UCSD-AML1 (cell line): ENCODE measurements around the gene SLC38A3.

Experiments
- DNase-seq: peaks from one replicate; lab custom pipeline; 2025; ENCODE audit not compliant: unreplicated experiment; lab: John Stamatoyannopoulos, UW

The SLC38A3 gene

GRCh38 chr3:50204804-50205412, at the start of gene SLC38A3:
Gene SLC38A3, plus strand, starts transcription at chr3:50205271. Its CDS starts 8,929 bp downstream, at chr3:50214200.
- no peak for DNase-seq

DNA sequence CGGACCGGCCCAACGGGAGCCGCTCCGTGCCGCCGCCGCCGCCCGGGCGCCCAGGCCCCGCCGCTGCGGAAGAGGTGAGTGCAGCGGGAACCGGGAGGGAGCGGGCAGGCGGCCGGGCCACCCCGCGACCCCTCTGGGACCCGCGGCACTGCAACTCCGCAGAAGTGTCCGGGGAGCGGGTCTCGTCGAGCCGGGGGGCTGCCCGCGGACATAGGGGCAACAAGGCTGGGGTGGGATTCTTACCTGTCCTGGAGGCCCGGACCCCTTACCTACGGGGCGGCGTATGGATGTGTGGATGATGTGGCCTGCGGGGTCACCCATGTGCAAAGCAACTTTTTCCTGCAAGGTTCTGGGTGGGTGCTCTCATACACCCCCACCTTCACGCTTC, 49.6 kb upstream of the SLC38A3 start:
- no peak for DNase-seq

- DNase-seq, result peak; percentile 29
Measured at GRCh38 chr3:50155891-50156290, 49.2 kb upstream of the SLC38A3 start.

- DNase-seq, result peak; percentile 47
Measured at GRCh38 chr3:50156549-50157493, 48.2 kb upstream of the SLC38A3 start.

- DNase-seq, result peak; percentile 46
Measured at GRCh38 chr3:50157827-50158529, 47.1 kb upstream of the SLC38A3 start.

- DNase-seq, result no peak
Measured at GRCh38 chr3:50158530-50159146, 46.4 kb upstream of the SLC38A3 start.

DNA sequence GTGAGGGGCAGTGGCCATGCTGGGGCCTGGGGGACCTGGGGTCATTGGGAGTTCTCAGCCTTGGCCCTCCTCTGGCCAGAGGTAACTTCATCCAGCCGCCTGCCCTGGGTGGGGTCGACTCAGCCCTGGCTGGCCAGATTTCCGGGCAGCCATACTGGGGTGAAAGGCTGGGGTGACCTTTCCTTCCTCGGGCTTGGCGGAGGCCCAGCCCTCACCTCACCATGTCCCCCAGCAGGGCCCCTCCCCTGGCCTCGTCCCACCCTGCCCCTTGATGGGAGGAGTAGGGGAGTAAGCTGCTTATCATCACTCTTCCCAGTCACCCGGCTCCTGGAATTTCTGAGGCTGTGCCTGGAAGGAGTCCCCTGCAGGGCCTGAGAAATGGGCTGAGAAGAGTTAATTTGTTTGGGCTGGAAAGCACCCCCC, 44.5 kb upstream of the SLC38A3 start:
- DNase-seq, result no peak

GRCh38 chr3:50161320-50161719, 43.8 kb upstream of the SLC38A3 start:
- DNase-seq, result no peak

- DNase-seq, result no peak
Measured at GRCh38 chr3:50162034-50162883, 42.8 kb upstream of the SLC38A3 start.

- no peak for DNase-seq
Measured at GRCh38 chr3:50163572-50164455, 41.3 kb upstream of the SLC38A3 start.

GRCh38 chr3:50164481-50164880, 40.6 kb upstream of the SLC38A3 start:
- DNase-seq, result no peak

DNA sequence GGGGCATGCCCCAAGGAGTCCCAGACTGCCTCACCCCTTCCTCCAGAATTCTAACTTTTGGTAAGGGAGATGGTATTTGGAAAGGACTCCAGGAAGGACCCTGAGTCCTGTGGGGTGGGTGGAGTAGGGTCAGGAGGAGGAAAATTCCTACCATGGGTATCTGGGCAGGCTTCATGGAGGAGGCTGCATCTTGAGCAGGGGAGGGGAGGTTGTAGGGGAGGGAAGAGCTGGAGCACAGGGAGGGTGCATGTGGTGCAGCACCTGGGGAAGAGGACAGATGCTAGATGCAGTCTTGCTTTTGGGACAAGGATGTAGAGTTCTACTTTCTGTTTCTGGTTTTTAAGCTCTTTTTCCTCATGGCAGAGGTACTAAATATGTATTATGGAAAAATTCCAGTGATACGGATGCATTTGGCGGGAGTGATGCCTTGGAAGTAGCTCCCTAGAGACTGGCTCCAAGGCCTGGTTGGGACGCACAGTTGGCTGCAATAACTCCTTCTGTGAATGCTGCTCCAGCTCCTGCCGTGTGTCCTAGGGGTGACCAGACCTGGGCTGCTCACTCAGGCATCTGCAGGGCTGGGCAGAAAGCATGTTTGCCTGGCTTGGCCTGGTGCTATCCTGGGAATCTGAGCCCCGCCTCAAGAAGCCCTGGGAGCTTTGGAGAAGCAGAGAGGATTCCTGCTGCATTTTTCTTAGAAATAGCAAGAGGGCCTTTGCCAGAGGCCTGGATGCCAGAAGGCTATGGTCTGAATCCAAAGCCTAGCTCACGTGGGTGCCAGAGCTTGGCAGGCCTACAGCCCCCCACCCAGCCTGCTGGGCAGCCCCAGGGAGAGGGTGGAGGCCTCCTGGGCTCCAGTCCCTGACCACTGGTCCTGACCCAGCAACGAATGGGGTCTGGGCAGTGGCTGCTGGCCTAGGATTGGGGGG, 39.8 kb upstream of the SLC38A3 start:
- no peak for DNase-seq

DNA sequence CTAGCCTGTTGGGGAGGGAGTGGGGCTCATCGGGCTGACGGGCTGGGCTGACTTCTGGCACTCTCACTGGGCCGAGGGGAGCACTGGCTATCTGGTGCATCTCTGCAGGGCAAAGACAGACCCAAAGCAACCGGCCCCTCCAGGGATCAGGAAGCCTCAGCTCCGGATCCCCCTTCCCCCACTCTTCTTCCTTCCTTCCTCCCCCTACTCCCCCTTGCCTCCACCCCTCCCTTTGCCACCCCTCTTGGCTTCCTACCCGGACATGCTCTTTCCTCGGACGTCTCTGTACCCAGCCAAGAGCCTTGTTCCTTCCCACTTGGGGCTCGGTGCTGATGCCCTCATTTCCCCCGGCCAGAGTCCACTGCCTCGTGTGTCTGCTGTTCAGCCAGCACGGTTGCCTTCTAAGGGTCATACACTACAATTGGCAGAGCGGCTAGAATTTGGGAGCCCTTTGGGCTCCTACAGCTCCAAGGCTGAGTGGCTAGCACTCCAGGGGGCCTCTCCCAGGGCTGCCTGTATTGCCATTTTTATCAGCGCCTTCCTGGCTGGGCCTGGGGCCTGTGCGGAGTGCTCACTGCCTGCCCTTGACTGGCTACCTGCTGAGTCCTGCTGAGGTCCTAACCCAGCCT, 39.0 kb upstream of the SLC38A3 start:
- DNase-seq, result peak; percentile 64

- DNase-seq, result no peak
Measured at GRCh38 chr3:50166620-50167019, 38.5 kb upstream of the SLC38A3 start.

GRCh38 chr3:50167069-50167840, 37.8 kb upstream of the SLC38A3 start:
- DNase-seq, result no peak

DNA sequence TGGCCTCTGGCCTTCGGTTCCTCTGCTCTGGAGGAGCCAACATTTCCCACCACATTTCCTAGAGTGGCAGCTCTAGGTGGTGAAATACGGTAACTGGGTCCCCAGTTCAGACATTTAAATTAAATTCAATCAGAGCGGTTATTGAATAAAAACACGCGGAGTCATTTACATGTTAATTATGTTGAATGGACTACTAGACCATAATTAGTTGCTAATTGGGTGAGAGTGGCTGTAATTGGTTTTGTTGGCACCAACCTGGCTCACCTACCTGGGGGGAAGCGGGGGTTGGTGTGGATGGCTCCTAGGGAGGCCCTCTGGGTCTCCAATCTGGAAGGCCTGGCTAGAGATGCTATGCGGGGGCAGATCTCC, 37.2 kb upstream of the SLC38A3 start:
- DNase-seq, result no peak

GRCh38 chr3:50168388-50168787, 36.7 kb upstream of the SLC38A3 start:
- DNase-seq, result no peak
